DMS 273 (cell line): ENCODE results near the gene ANGPTL8.
A peak's percentile ranks its signal among the peaks of the same experiment; 100 is the strongest.

Experiments used
- DNase-seq: peaks from one replicate; lab custom pipeline; 2025; ENCODE audit not compliant: unreplicated experiment; lab: John Stamatoyannopoulos, UW

The ANGPTL8 gene

GRCh38 chr19:11239377-11240000, at the start of gene ANGPTL8:
Gene ANGPTL8 (plus strand): TSS chr19:11239619. CDS start chr19:11239638, 19 bp downstream.
- DNase-seq: no peak

- DNase-seq: no peak
Measured at GRCh38 chr19:11190501-11190900, 48.9 kb upstream of the ANGPTL8 start.

- DNase-seq: peak; percentile 80
Measured at GRCh38 chr19:11191273-11191755, 48.1 kb upstream of the ANGPTL8 start.

- no peak for DNase-seq
Measured at GRCh38 chr19:11191934-11192333, 47.5 kb upstream of the ANGPTL8 start.

- no peak for DNase-seq
Measured at GRCh38 chr19:11192957-11193939, 46.2 kb upstream of the ANGPTL8 start.

GRCh38 chr19:11194173-11194572, 45.2 kb upstream of the ANGPTL8 start:
- DNase-seq: no peak

GRCh38 chr19:11194656-11195558, 44.5 kb upstream of the ANGPTL8 start:
- DNase-seq: no peak

- no peak for DNase-seq
Measured at GRCh38 chr19:11195681-11196080, 43.7 kb upstream of the ANGPTL8 start.

- peak; percentile 64 for DNase-seq
Measured at GRCh38 chr19:11196406-11197287, 42.8 kb upstream of the ANGPTL8 start.

GRCh38 chr19:11197291-11198174, 41.9 kb upstream of the ANGPTL8 start, which contains the start of gene KANK2:
Gene KANK2 (minus strand): TSS chr19:11197545. CDS start chr19:11194511, 3,034 bp downstream.
- DNase-seq: peak; percentile 91

GRCh38 chr19:11198175-11198534, 41.3 kb upstream of the ANGPTL8 start:
- DNase-seq: no peak

GRCh38 chr19:11198769-11199424, 40.5 kb upstream of the ANGPTL8 start:
- no peak for DNase-seq

GRCh38 chr19:11199517-11199916, 39.9 kb upstream of the ANGPTL8 start:
- no peak for DNase-seq

GRCh38 chr19:11200015-11200574, 39.3 kb upstream of the ANGPTL8 start:
- DNase-seq: no peak

GRCh38 chr19:11200931-11201330, 38.5 kb upstream of the ANGPTL8 start:
- DNase-seq: no peak

GRCh38 chr19:11201791-11202190, 37.6 kb upstream of the ANGPTL8 start:
- no peak for DNase-seq

GRCh38 chr19:11202488-11203193, 36.8 kb upstream of the ANGPTL8 start:
- DNase-seq: no peak
